Dendritic cell treated with granulocyte-macrophage colony-stimulating factor and Interleukin-4, amounts not matched to agents 40 ng/mL and 50 ng/mL, for 4 days (primary cell): ENCODE results near the gene MCM5.

ENCODE experiments used
- H3K27ac Mint-ChIP-seq: one replicate; pipeline ENCODE4 v1.8.0; 2022; ENCODE audit warnings: mild to moderate bottlenecking, mixed read lengths
- H3K27me3 Mint-ChIP-seq: one replicate; pipeline ENCODE4 v1.8.0; 2022; ENCODE audit warnings: mild to moderate bottlenecking, mixed read lengths
- H3K36me3 Mint-ChIP-seq: one replicate; pipeline ENCODE4 v1.8.0; 2022; ENCODE audit warnings: low read depth, mixed read lengths
- H3K4me1 Mint-ChIP-seq: one replicate; pipeline ENCODE4 v1.8.0; 2022; ENCODE audit warnings: low read depth, mixed read lengths
- H3K4me3 Mint-ChIP-seq: one replicate; pipeline ENCODE4 v1.8.0; 2022; ENCODE audit warnings: mild to moderate bottlenecking, moderate library complexity, mixed read lengths
- H3K9me3 Mint-ChIP-seq: one replicate; pipeline ENCODE4 v1.8.0; 2022; ENCODE audit warnings: mixed read lengths
- intact Hi-C: fragments of 100-400 bp; cut with micrococcal nuclease; formaldehyde crosslinking; loops from one replicate; pipeline ENCODE4 v1.15.0; 2022

Gene MCM5

GRCh38 chr22:35422145-35422544 is 22.2 kb downstream of the MCM5 start:
- H3K27me3 Mint-ChIP-seq: no peaks in the 10 kb centered on the region
- intact Hi-C loops: no loop called here
- peaks cover 93% of the 10 kb centered on the region for H3K36me3 Mint-ChIP-seq
- H3K4me3 Mint-ChIP-seq: no peak overlapping the region
- no peak overlapping the region for H3K27ac Mint-ChIP-seq
- peaks cover 5% of the 10 kb centered on the region for H3K4me1 Mint-ChIP-seq
- no peaks in the 10 kb centered on the region for H3K9me3 Mint-ChIP-seq

GRCh38 chr22:35422936-35423335 is 23.0 kb downstream of the MCM5 start:
- H3K36me3 Mint-ChIP-seq: peaks cover 90% of the 10 kb centered on the region
- no peaks in the 10 kb centered on the region for H3K27me3 Mint-ChIP-seq
- no peak overlapping the region for H3K27ac Mint-ChIP-seq
- no peaks in the 10 kb centered on the region for H3K9me3 Mint-ChIP-seq
- intact Hi-C loops: no loop called here
- H3K4me1 Mint-ChIP-seq: peaks cover under 1% of the 10 kb centered on the region
- no peak overlapping the region for H3K4me3 Mint-ChIP-seq

DNA sequence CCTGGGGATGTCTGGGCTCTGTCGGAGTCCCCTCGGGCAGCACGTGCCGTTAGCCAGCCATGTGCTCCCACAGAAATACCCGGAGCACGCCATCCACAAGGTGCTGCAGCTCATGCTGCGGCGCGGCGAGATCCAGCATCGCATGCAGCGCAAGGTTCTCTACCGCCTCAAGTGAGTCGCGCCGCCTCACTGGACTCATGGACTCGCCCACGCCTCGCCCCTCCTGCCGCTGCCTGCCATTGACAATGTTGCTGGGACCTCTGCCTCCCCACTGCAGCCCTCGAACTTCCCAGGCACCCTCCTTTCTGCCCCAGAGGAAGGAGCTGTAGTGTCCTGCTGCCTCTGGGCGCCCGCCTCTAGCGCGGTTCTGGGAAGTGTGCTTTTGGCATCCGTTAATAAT is 24.1 kb downstream of the MCM5 start:
- peaks cover 86% of the 10 kb centered on the region for H3K36me3 Mint-ChIP-seq
- no peaks in the 10 kb centered on the region for H3K27me3 Mint-ChIP-seq
- intact Hi-C loops: no loop called here
- no peaks in the 10 kb centered on the region for H3K4me1 Mint-ChIP-seq
- H3K4me3 Mint-ChIP-seq: no peak overlapping the region
- no peaks in the 10 kb centered on the region for H3K9me3 Mint-ChIP-seq
- H3K27ac Mint-ChIP-seq: no peak overlapping the region

DNA sequence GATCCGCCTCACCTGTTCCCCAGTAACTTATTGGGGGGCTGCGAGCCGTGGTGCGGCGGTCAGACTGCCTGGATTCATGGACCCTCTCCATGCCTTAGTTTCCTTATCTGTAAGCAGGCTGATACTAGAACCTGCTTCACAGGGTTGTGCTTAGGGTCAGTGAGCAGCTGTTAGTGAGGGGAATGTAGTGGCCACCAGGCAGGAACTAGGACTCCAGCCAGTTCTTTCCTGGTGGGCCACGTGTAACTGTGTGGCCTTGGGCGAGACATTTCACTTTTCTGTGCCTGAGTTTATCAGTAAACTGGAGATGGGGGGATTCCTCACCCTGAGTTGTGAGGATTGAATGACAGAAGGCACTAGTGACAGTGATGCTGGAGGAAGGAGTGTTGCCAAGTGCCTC is 24.8 kb downstream of the MCM5 start:
- Mint-ChIP-seq H3K36me3 (peaks cover 82% of the 10 kb centered on the region), H3K4me1 (no peaks in the 10 kb centered on the region), H3K9me3 (no peaks in the 10 kb centered on the region), H3K4me3 (no peak overlapping the region), H3K27ac (no peak overlapping the region), H3K27me3 (no peaks in the 10 kb centered on the region)
- intact Hi-C loops: no loop called here

DNA sequence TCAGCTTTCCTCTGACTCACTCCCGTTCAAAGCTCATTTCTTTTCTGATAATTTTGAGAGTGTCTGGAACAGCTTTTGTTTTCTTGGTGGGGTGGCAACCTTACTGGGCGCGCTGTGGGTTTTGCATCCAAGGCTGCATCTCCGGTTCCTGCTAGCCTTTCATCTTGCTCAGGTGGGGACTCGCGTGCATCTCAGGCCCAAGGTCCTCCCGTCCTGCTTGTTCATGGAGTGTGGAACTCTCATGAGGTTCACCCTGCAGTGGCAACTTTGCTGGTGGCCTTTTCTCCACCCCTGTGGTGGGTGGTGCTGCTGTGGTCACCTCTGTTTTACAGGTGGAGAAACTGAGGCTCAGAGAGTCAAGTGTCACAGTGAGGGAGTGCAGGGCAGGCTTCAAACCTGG is 25.6 kb downstream of the MCM5 start:
- Mint-ChIP-seq H3K4me1 (no peaks in the 10 kb centered on the region), H3K27me3 (no peaks in the 10 kb centered on the region), H3K9me3 (no peaks in the 10 kb centered on the region), H3K4me3 (no peak overlapping the region), H3K27ac (no peak overlapping the region), H3K36me3 (peaks cover 79% of the 10 kb centered on the region)
- intact Hi-C loops: no loop called here

- H3K4me3 Mint-ChIP-seq: no peak overlapping the region
- H3K27me3 Mint-ChIP-seq: no peaks in the 10 kb centered on the region
- peaks cover 73% of the 10 kb centered on the region for H3K36me3 Mint-ChIP-seq
- intact Hi-C loops: no loop called here
- no peaks in the 10 kb centered on the region for H3K9me3 Mint-ChIP-seq
- H3K4me1 Mint-ChIP-seq: no peaks in the 10 kb centered on the region
- H3K27ac Mint-ChIP-seq: no peak overlapping the region
Observed at GRCh38 chr22:35425971-35426800, 26.2 kb downstream of the MCM5 start.

DNA sequence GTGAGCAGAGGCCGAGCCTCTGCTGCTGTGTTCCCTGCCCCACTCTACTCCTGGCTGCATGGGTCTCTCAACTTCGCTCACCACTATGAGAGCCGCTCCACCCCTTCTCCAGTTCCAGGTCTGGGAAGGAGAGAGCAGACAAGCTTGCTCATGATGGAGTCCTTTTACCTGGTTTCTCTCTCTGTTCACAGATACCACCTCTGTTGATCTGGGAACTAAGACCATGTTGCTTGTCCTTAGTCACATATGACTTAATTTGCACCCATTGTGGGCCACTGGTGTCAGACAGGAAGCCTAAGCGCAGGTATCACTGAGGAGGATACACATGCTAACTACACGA is 26.8 kb downstream of the MCM5 start:
- Mint-ChIP-seq H3K36me3 (peaks cover 69% of the 10 kb centered on the region), H3K27ac (no peak overlapping the region), H3K27me3 (no peaks in the 10 kb centered on the region), H3K9me3 (no peaks in the 10 kb centered on the region), H3K4me1 (no peaks in the 10 kb centered on the region), H3K4me3 (no peak overlapping the region)
- intact Hi-C loops: no loop called here

DNA sequence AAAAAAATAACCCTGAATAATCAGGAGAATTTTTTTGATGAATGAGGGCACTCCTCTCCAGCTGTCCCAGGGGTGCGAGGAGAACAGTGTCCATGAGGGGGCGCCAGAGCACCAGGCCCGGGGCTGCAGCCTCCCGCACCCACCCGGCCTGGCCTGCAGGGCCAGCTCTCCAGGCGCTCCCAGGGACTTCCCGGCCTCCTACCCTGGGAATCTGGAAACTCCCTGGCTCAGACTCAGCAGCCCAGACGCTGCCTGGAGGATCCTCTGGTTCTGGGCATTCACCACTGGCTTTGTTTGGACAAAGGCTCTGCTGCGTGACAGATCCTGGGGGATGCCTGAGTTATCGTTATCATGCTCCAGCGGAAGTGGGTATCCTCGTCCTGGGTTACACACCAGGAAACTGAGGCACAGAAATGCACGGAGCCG is 31.0 kb downstream of the MCM5 start:
- H3K36me3 Mint-ChIP-seq: peaks cover 67% of the 10 kb centered on the region
- H3K4me3 Mint-ChIP-seq: no peak overlapping the region
- H3K27me3 Mint-ChIP-seq: no peaks in the 10 kb centered on the region
- peaks cover 12% of the 10 kb centered on the region for H3K9me3 Mint-ChIP-seq
- no peak overlapping the region for H3K27ac Mint-ChIP-seq
- intact Hi-C loops: loop anchor here (1.0 to 2.0 kb wide), 2 partner anchors 152 to 192 kb away; no protein-coding TSS in a partner anchor
- no peaks in the 10 kb centered on the region for H3K4me1 Mint-ChIP-seq

DNA sequence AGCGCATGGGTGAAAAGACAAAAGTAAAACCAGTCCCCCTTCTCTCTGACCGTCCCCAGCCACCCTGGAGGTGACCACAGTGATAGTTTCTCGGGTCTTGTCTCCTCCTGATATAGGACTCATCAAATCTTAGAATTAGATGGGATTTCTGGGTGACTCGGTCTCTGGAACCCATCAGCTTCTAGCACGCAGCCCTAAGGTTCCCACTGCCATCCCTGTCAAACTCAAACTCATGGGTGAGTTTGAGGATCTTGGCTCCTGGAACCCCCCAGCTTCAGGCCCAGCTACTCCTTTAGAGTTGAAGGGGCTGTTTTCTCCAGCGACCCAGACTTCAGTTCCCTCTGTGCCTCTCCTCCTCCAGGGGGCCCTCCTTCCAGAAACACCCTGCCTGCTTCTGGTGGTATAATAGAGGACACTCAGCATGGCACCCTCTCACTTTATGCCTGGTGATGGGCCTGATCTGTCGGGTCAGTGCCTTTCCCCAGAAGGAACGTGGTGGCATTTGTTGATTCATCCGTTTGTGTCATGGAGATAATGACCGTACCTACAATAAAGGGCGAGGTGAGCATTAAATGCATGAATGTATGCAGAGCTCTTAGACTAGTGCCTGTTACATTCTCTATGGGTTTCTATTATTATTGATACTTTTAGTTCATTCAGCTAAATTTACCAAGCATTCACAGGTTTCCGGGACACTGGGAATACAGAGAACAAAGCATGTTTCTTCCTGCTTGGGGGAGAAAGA is 31.7 kb downstream of the MCM5 start:
- Mint-ChIP-seq H3K4me1 (no peaks in the 10 kb centered on the region), H3K36me3 (peaks cover 65% of the 10 kb centered on the region), H3K4me3 (no peak overlapping the region), H3K27ac (no peak overlapping the region), H3K9me3 (peaks cover 12% of the 10 kb centered on the region), H3K27me3 (no peaks in the 10 kb centered on the region)
- intact Hi-C loops: loop anchor here (2.0 kb wide), 1 partner anchor 151 kb away; no protein-coding TSS in a partner anchor

GRCh38 chr22:35432228-35432905 is 32.4 kb downstream of the MCM5 start:
- H3K27me3 Mint-ChIP-seq: no peaks in the 10 kb centered on the region
- intact Hi-C loops: no loop called here
- peaks cover 63% of the 10 kb centered on the region for H3K36me3 Mint-ChIP-seq
- H3K27ac Mint-ChIP-seq: no peak overlapping the region
- H3K4me1 Mint-ChIP-seq: no peaks in the 10 kb centered on the region
- H3K4me3 Mint-ChIP-seq: no peak overlapping the region
- H3K9me3 Mint-ChIP-seq: peaks cover 12% of the 10 kb centered on the region

DNA sequence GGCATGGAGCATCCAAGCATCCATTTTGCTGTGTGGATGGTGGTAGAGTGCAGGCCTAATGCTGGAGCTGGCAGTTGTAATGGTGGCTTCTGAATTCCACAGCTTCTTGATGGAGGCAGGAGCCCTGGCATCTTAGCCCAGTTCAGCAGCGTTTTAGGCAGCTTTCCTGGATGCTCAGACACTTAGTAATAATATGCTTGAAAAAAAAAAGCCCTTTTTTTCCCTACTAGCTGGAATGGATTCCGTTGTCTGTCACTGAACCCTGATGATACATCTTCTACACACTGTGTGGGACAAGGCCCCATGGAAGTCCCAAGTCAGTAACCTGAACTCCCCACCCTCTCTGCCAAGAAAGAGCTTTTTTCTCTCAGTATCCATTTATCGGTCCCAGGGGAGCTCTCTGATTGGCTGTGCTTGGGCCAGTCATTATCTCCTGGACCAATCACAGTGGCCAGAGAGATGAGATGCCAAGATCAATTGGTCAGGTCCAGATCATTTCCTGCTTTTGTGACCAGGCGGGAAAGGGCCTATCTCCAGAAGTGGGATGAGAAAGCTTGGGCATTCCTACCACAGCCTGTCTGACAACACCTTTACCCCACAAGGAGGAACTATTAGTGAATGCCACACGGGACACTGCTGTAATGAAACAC is 34.2 kb downstream of the MCM5 start:
- Mint-ChIP-seq H3K4me3 (no peak overlapping the region), H3K27me3 (no peaks in the 10 kb centered on the region), H3K27ac (no peak overlapping the region), H3K9me3 (peaks cover 24% of the 10 kb centered on the region), H3K36me3 (peaks cover 71% of the 10 kb centered on the region), H3K4me1 (peaks cover 1% of the 10 kb centered on the region)
- intact Hi-C loops: no loop called here

DNA sequence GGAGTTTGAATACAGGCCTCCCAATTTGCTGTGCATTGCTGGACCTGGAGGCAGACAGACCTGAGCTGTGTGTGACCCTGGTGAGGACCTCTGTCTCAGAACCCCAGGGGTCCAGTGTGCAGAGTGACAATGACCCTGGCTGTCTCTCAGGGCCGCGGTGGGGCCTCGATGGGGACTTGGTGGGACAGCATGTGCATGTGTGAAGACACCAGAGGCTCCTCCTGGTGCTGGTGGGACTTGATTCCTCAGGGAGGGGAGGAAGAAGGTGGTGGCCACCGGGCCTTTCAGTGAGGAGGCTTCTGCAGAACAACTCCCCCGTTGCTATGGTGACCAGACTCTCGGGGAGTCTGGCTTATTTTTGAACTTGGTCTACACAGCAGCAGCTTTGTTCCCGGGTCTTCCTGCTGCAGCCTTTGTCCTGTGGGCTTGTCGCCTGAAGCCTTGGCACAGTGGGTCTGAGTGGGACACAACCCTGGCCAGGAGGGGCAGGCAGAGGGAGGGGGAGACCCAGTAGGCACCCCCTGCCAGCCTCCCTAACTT is 35.3 kb downstream of the MCM5 start:
- Mint-ChIP-seq H3K9me3 (peaks cover 24% of the 10 kb centered on the region), H3K4me3 (no peak overlapping the region), H3K27me3 (no peaks in the 10 kb centered on the region), H3K27ac (no peak overlapping the region), H3K36me3 (peaks cover 68% of the 10 kb centered on the region), H3K4me1 (peaks cover 7% of the 10 kb centered on the region)
- intact Hi-C loops: no loop called here

DNA sequence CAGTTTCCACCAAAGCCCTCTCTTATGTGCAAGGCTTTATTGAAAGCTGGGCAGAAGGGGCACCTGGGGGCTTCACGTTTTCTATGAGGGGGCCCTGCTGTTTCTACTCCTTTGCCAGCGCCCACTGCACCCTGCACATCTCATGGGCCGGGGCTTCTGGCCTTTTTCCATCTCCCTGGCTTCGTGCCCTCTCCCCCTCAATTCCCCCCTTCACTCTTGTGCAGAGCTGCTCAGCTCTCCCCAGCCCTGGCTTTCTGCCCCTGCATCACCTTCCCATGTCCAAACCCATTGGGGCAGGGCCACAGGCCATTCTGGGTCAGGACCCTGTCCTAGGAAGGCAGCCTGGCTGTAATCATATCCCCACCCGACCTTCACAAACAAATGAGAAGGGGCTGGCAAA is 36.5 kb downstream of the MCM5 start:
- H3K36me3 Mint-ChIP-seq: peaks cover 70% of the 10 kb centered on the region

More for the DNA sequence above, 36.5 kb downstream of the MCM5 start:
- intact Hi-C loops: no loop called here
- peaks cover 24% of the 10 kb centered on the region for H3K9me3 Mint-ChIP-seq
- no peaks in the 10 kb centered on the region for H3K27me3 Mint-ChIP-seq
- peaks cover 13% of the 10 kb centered on the region for H3K4me1 Mint-ChIP-seq
- H3K27ac Mint-ChIP-seq: no peak overlapping the region
- no peak overlapping the region for H3K4me3 Mint-ChIP-seq
